Stimulated activated CD4-positive, alpha-beta T cell treated with anti-CD3 and anti-CD28 coated beads, Interleukin-1b, Interleukin-23, amount 100 ng/mL, for 24 hours (primary cell): ENCODE results near the gene ESR1.
"Not testable (repeated sequence)": the region's sequence is repeated elsewhere in the genome, so short reads cannot be mapped to it uniquely, and the experiment has no call there.

Experiments
- DNase-seq, 4 experiments: peaks; one replicate each; pipeline ENCODE4 v3.0.0-alpha.2; 2020; ENCODE audit warnings: low read depth in 4 of 4, low spot score in 1 of 4

Gene ESR1

DNA sequence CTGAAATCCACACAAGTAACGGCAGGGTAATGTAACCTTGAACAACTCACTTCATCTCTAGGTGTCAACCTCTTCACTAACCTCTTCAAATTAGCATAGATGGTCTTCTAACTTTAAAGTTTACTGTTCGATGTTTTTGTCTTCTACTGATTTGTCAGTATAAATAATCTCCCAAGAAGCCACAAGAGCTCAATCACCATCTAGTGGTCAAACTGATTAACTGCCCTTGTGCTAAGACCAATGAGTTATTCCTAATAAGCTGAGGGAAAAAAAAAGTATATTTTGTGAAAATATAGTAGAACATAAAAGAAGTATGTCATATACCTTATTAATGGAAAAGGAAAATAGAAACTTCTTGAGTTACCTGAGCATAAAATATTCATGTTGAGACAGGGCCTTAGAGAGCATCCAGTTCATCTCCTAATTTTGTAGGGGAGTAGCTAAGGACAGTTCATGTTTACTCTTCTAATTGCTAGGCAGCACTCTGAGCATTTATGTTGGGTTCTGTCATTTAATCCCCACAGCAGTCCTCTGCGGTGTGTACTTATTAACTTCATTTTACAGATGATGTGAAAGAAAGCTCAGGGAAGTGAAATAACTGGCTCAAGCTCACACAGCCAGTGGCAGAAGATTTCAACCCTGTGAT, 317.1 kb downstream of the ESR1 start:
- no peak for DNase-seq

DNA sequence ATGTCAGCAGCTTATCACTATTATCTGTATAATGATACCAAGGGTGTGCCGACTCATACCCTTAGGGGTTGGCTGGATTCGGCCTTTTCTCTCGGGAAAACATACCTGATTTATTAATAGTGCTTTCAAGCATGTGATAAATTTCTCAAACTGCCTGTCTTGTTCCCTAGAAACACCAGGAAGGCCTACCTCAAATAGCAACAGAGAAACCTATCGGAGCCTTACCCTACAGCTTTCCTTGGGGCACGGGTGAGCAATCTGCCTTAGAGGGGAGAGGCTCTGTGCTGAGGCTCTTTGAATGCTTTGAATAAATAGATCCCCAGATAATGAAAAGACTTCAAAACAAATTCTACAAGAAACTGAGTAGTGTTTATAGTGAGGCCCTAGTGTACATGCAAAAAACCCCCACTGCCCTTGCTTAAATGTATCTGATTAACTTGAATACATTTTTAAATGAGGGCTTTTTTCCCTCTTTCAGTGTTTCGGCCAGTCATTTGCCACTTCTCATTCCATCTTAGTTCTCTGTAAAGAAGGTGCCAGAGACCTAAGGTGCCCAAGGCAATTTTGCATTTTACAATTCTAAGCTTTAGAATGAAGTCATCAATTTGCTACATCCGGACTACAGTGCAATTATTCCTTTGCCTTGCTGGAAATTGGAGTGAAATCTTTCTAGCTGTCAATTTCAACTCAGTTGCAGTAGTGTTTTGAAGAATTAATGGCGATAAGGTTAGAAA, 320.1 kb downstream of the ESR1 start:
- DNase-seq, result no peak

DNA sequence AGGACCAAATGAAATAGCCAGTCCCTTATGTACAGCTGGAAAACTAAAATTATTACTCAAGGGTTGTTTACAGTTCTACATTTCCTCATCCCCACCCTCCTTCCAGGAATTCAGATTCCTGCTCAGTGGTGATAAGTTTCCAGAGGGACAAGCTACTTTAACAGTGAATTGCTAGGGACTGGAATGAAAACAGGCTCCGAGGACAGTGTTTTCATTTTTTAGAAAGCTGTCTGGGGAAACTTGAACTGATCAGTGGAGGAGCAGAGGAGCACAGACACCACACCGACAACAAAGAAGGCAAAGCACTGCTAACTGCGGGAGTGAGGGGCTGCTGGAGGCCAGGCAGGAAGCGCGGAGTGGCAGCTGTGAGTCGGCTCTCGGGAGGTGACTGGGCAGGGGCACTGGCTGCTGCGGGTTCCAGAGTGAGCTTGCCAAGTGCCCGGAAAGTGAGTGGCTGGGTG, 322.2 kb downstream of the ESR1 start:
- no peak for DNase-seq

DNA sequence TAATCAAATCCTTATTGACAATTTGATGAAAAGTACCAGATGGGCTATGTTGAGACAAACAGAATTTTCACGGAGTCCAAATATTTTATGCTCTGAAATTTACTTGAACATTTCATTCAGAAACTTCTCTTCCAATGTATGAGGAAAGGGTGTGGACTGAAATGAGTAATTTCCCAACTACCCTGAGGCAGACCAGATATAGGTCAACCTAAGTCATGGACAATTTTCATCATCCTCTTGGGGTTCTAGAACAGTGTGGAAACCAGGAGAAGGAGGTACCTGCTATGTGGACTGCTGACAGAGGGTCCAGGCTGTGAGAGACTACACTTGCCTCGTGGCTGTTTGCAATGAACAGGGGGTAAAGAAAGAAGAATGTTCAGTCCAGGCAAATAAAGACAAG, 323.0 kb downstream of the ESR1 start:
- no peak for DNase-seq

DNA sequence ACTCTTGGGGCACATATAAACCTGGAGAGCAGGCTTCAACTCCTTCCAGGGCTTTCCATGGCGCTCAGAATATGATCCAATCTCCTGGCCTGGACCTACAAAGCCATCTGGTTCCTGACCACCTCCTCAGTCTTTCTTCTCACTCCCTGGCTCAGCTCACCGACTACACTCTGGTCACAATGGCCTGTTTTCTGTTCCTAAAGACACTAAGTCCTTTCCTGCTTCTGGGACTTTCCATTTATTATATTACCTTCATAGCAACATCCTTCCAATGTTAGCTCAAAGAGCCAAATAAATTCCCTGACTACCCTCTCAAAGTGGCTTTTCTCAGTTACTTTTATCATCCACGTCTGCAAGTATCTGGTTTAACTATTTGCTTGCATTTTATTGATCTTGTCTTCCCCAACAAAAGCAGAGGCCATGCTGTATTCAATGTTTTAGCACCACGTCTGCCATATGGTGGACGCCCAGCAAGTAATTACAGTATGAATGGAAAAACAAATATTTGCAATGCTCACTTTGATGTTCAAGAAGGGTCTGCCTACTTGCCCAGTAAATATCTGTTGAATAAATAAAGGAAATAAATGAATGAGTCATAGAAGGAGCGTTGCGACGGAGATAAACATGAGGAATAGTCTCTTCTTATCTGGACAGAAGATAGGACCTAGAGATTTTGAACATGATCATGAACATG, 328.4 kb downstream of the ESR1 start:
- no peak for DNase-seq

DNA sequence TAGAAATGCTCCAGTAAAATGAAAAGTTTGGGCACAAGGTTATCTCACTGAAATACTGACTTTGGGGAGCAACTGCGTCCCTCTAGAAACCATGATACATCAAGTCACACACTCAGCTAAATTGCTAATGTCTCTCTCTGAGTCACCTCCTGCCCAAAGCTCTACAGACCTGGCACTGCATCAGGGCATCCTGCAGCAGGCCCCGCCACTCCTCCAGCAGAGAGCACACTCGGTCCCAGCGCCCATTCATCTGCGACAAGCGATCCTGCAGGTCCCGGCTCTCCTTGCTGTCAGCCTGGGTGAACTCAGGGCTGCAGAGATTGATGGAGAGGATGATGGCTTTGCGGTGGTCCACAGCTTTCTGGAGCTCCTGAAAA, 329.0 kb downstream of the ESR1 start:
- no peak for DNase-seq

DNA sequence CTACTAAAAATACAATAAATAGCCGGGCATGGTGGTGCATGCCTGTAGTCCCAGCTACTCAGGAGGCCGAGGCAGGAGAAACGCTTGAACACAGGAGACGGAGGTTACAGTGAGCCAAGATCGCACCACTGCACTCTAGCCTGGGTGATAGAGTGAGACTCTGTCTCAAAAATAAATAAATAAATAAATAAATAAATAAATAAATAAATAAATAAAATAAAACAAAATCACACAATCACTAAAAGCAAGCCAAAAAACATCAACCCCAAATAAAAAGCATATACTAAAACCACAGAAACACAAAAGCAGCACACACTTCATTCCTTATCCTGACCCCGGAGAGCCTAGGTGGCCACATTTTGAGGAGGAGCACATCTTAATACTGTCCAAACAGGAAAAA, 330.9 kb downstream of the ESR1 start:
- DNase-seq, result not testable (repeated sequence)

DNA sequence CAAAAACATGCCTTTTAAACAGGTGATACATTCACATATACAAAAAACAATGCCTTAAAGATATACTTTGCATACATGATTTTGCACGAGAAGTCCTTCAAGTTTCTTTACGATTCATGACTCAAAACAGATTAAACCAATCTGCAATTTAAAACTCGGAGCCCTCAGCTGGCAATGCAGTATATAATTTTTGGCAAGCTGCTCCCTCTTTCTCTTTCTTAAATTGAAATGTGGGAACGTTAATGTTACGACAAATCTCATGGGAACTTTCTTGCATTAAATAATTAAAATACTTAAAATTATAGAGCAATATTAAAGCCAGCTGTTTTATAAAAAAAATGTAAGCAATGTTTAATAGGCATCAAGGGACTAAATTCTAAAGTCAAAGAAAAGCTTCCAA, 334.6 kb downstream of the ESR1 start:
- no peak for DNase-seq

DNA sequence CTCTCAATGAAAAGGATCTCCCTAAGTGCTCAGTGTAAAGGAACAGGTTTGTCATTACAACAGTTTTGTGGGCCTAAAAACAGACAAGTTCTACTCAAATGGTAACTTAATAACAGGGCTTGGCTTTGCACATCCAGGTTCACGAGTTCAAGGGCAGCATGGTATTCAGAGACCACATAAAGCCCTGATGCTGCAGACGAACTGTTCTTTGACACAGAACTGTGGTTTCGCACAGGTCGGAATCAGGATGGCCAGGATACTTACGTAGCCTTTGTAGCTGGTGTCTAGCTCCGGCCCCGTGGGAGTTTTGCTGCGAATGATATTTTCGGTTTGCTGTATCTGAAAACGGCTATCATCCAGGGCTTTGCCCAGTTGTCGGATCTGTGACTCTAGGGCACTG, 335.9 kb downstream of the ESR1 start:
- no peak for DNase-seq

DNA sequence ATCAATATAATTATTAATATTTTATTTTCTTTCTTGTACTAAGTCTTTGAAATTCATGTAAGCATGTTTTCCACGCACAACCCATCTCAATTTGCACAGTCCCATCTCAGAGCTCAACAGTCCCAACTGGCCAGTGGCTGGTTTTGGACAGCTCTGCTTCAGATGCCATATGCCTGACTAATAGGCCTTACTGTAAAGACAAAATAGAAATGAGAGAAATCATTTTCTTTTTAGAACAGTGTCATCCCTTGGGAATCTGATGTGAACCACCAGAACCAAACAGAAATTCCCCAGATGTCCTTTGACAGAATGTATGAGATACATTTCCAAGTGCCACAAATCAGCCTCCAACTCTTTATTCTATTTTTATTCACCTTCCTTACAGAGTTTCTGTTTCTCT, 338.9 kb downstream of the ESR1 start:
- no peak for DNase-seq

DNA sequence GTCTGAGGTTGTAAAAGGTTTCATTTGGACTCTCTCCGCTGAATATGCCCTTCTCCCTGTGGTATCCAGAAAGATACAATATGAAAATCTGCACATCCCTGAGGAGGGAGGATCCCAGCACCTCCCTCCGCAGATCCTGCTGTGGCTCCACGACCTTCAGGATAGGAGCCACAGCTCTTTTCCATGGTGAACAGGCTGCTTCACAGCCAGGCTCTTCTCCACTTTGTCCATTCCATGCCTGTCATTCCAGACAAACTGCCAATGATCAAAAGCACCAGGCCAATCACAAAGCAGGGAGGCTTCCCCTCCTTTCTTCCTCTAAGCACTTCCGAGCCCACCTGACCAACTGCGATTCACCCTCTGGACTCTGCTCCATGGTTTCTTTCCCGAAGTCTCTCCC, 339.8 kb downstream of the ESR1 start:
- no peak for DNase-seq

DNA sequence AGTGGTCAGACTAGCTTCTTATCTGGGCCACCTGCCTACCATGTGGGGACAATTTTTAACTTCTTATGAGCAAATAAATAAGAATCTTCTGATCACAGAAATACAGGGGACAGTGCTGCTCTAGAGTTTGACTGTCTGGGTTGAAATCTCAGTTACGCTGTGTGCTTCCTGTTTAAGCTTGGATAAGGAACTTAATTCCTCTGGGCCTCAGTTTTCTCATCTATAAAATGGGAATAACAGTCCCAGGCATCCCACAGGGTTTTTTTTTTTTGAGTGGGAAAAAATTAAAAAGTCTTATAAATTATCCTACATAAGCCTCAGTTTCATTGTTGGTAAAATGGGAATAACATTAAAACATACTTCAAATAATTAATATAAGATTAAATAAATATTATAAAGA, 340.9 kb downstream of the ESR1 start:
- no peak for DNase-seq

DNA sequence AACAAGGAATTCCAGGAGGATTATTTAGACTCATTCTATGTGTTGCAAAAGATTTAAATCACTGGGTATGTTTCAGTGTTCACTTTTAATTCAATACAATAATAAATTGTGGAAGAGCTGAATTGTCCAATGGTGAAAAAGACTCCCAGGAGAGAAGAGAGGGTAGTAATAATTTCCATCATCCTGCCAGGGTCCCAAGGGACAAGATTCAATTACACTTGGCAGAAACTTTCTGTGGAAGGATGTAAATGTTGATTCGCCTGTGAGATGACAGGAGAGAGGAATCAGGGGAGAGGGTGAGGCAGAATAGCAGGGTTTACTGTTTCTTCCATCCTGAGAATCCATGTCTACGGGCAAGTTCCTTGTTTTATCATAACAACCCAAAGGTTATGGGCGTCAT, 342.7 kb downstream of the ESR1 start:
- DNase-seq, result no peak

DNA sequence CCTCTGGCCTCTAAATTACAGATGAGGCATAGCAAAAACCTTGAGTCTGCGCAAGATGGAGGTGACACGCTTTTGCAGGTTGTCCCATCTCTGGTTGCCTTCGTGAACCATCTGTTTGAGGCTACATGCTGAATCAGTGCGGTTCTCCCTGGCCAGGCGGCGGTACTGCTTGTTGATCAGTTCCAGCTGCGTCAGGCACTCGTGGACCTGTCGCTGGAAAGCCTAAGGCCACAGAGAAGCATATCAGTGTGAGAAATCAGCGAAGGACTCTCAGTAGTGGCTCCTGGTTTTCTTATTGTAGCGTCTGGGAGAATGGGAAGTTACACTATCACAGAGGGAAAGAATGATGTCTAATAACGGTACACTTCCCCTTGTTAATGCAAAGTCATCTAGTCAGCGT, 344.4 kb downstream of the ESR1 start:
- DNase-seq, result no peak

DNA sequence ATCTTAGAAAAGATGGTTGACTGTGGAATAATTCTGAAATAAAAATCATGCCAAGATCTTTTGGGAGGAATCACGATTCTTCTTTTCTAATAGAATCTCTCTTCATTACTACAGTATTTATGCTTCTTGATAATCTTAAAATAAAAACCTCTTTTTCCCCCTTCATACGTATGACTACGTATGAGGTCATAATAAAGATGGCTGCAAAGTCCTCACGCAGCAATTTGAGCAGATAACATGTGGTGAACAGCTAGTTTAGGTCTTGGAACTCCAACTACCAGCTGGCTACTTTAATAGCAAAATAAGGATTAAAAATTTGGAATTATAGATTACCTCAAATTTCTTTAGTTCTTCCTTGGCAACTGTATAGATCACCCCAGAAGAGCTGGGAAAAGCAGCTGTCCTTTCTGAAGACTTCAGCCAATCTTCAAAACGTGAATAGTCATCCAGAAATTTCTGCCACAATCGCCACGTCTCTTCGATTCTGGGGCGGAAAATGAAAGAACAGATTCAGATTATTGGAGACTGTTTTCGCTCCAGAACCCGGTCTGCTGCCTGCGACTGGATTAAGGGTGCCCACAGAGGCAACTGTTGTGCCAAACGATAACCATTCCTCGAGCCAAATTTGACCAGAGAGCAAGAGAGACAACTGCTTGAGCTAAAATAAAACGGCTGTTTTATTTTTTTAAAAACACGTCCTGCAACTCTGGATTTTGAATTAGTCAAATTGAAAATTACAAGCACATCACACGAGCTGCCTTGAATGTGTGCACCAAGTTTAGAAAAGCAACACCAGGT, 347.3 kb downstream of the ESR1 start:
- no peak for DNase-seq

DNA sequence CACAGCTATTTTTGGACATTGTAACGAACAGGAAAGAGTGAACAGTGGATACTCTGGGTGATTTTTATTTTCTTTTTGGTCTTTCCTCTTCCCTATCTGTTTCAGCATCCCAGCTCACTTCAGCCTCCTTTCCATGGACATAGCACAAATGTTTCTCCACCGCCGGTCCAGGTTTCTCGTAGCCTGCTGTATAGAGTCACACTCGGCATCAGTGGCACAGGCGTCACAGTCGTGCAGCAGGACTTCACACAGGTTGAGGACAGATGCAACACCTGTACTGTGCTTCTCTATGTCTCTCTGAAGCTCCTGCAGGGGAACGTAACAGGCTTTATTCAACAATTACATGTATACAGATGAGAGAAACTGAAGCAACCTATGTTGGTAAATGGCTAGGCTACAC, 348.3 kb downstream of the ESR1 start:
- DNase-seq, result no peak

DNA sequence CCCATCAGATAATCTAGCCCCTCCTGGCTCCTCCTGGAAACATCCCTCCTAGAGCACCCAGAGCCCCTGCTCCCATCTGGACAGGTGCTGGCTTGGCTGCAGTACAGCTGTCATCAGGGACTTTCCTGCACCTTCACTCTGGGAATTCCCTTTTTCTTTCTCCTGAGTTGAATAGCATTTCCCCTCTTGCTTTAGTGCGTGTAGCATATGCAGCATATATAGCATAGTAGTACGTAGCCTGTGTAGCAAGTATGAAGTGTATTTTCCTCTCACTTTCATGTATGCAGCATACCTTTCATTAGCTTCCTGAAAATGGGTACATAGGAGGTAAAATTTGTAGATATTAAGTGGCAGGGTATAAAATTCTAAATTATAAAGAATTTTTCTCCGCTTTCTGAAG, 352.9 kb downstream of the ESR1 start:
- DNase-seq, result no peak

DNA sequence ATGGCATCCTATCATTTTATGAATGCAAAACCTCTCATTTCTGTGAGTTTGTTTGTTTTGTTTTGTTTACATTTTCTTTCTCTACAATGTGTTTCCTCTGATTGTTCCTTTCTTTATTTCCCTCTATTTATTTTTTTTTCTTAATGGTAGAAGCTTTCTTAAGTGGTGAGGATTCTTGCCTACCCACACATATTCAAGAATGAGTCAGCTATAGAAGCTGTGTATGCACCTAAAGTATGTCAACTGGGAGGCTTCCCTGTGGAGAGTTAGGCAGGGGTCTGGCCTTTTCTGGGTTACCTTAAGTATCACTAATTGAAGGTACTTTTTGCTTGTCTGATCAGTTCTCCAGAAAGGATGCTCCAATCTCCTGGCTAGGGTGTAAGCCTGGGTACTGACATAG, 354.0 kb downstream of the ESR1 start:
- no peak for DNase-seq

DNA sequence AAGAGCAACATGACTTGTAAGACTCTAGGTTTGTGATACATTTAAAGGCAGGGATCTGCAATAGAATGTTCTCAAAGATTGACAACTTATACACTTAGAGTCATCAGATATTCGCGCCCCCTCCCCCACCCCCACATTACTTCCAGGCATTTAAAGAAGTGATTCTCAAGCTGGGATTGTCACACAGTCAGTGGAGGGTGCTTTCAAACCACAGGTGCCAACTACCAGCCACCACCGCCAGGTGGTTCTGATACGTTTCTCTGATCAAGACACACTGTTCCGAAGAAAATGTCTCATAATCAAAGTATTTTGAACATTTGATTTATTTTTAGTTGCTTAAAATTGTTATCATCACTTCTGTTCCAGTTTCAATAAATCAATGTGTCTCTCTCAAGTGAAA, 357.5 kb downstream of the ESR1 start:
- no peak for DNase-seq

DNA sequence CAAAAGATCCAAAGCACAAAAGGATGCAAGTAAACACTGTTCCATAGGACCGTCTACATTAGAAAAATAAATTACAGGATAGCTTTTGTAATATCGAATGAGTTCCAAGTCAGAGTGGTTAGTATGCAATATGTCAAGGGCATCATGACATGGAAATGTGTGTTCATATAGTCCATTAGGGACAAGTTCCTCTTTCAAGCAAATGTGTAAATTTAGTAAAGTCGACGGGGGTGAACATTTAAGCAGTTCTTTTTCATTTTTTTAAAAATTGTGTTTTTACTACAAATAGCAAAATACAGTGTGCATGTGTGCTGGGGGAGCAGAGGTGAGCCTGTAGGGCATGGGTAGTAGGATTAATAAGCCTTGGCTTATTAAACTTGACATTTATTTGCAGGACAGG, 359.0 kb downstream of the ESR1 start:
- DNase-seq, result no peak

DNA sequence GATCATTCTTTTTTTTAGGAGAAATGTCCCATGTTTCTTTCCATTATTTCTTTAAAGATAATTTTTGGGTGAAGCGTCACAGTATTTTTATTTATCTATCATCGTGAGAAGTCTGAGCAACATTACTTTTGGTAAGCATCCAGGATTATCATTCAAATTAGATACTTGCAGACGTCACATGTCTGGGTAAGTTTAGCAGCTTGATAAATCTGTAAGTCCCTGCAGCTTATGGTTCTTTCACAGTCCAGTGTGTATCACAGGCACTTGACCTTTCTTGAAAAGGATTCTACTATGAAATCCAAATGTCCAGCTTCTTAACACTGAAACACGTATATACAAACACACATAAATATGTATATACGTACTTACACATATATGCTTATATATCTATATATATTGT, 359.4 kb downstream of the ESR1 start:
- no peak for DNase-seq
